ENCODE data around the gene MITF.
"Not testable (repeated sequence)": the region's sequence is repeated elsewhere in the genome, so short reads cannot be mapped to it uniquely, and the experiment has no call there.

MITF gene

GRCh38 chr3:69872783-69873378 is 133.6 kb downstream of the MITF start:
- DNase-seq (ENCODE audit: low spot score): no peak

GRCh38 chr3:69876073-69876472 is 136.8 kb downstream of the MITF start:
- no peak for DNase-seq (ENCODE audit: low spot score)

GRCh38 chr3:69878254-69878653 is 139.0 kb downstream of the MITF start:
- DNase-seq (ENCODE audit: low spot score): no peak

- no peak for DNase-seq (ENCODE audit: low spot score)
These were observed 139.8 kb downstream of the MITF start for GRCh38 chr3:69879051-69879450.

- no peak for DNase-seq (ENCODE audit: low spot score)
These were observed 140.9 kb downstream of the MITF start for GRCh38 chr3:69880069-69880640.

GRCh38 chr3:69881051-69881450 is 141.8 kb downstream of the MITF start:
- DNase-seq (ENCODE audit: low spot score): no peak

GRCh38 chr3:69881756-69882428 is 142.6 kb downstream of the MITF start:
- no peak for DNase-seq (ENCODE audit: low spot score)

- no peak for DNase-seq (ENCODE audit: low spot score)
These were observed 143.3 kb downstream of the MITF start for GRCh38 chr3:69882560-69882959.

- no peak for DNase-seq (ENCODE audit: low spot score)
These were observed 149.0 kb downstream of the MITF start for GRCh38 chr3:69888040-69888942.

GRCh38 chr3:69888943-69889315 is 149.7 kb downstream of the MITF start:
- DNase-seq (ENCODE audit: low spot score): no peak

- DNase-seq (ENCODE audit: low spot score): no peak
These were observed 150.8 kb downstream of the MITF start for GRCh38 chr3:69890084-69890483.

- no peak for DNase-seq (ENCODE audit: low spot score)
These were observed 151.4 kb downstream of the MITF start for GRCh38 chr3:69890691-69891090.

- no peak for DNase-seq (ENCODE audit: low spot score)
These were observed 153.4 kb downstream of the MITF start for GRCh38 chr3:69892706-69893105.

GRCh38 chr3:69893274-69893673 is 154.0 kb downstream of the MITF start:
- no peak for DNase-seq (ENCODE audit: low spot score)

GRCh38 chr3:69896095-69896494 is 156.8 kb downstream of the MITF start:
- DNase-seq (ENCODE audit: low spot score): no peak

- no peak for DNase-seq (ENCODE audit: low spot score)
These were observed 161.1 kb downstream of the MITF start for GRCh38 chr3:69900331-69900730.

GRCh38 chr3:69901802-69902201 is 162.5 kb downstream of the MITF start:
- DNase-seq (ENCODE audit: low spot score): no peak

- no peak for DNase-seq (ENCODE audit: low spot score)
These were observed 163.1 kb downstream of the MITF start for GRCh38 chr3:69902386-69902785.

GRCh38 chr3:69906351-69906966 is 167.2 kb downstream of the MITF start:
- no peak for DNase-seq (ENCODE audit: low spot score)

- DNase-seq (ENCODE audit: low spot score): no peak
These were observed 168.3 kb downstream of the MITF start for GRCh38 chr3:69907554-69907953.

GRCh38 chr3:69909859-69910258 is 170.6 kb downstream of the MITF start:
- not testable (repeated sequence) for DNase-seq (ENCODE audit: low spot score)

- no peak for DNase-seq (ENCODE audit: low spot score)
These were observed 174.2 kb downstream of the MITF start for GRCh38 chr3:69913422-69913821.
